Activated naive CD8-positive, alpha-beta T cell (primary cell): ENCODE measurements around the gene LASP1NB.
"Not testable (repeated sequence)": the region's sequence is repeated elsewhere in the genome, so short reads cannot be mapped to it uniquely, and the experiment has no call there.

Experiments
- H3K27ac Mint-ChIP-seq: one replicate; pipeline ENCODE4 v1.8.0; 2021; ENCODE audit warnings: mixed read lengths
- H3K27me3 Mint-ChIP-seq: one replicate; pipeline ENCODE4 v1.8.0; 2021; ENCODE audit warnings: mixed read lengths
- H3K36me3 Mint-ChIP-seq: one replicate; pipeline ENCODE4 v1.8.0; 2021; ENCODE audit warnings: mixed read lengths
- H3K4me1 Mint-ChIP-seq: one replicate; pipeline ENCODE4 v1.8.0; 2021; ENCODE audit warnings: low read depth, mixed read lengths
- H3K4me3 Mint-ChIP-seq: one replicate; pipeline ENCODE4 v1.8.0; 2021; ENCODE audit warnings: mild to moderate bottlenecking, mixed read lengths
- H3K9me3 Mint-ChIP-seq: one replicate; pipeline ENCODE4 v1.8.0; 2021; ENCODE audit warnings: low read depth, mixed read lengths

The LASP1NB gene

DNA sequence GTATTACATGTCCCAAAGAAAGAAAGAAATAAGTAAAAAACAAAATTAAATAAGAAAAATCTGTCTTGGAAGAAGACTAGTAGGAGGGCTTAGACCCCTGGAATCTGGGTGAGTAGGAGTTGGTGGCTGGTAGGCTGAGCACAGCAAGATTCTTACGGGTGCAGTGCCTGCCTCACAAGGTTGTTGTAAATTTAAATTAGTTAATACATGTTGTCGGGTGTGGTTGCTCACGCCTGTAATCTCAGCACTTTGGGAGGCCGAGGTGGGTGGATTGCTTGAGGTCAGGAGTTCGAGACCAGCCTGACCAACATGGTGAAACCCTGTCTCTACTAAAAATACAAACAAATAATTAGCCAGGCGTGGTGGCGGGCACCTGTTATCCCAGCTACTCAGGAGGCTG is 28.4 kb downstream of the LASP1NB start:
- H3K4me3 Mint-ChIP-seq, H3K9me3 Mint-ChIP-seq, H3K27me3 Mint-ChIP-seq, H3K27ac Mint-ChIP-seq, H3K36me3 Mint-ChIP-seq: not testable (repeated sequence)
- peaks cover 12% of the 10 kb centered on the region for H3K4me1 Mint-ChIP-seq

DNA sequence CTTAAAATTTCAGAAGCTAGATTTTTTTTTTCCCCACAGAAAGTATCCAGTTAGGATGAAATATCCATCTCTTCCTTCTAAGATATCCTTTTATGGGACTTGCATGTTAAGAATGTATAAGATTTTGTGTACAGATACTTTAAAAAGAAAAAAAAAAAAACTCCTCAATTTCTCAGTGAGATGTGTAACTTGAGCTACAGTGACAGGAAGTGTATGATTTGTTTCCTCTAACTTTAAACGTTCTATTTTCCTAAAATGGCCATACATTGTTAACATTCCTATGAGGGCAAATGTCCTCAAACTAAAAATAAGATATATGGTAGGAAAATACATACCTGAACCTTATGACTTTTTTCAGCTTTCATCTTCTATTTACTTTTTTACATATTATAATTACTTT is 32.9 kb downstream of the LASP1NB start:
- H3K9me3 Mint-ChIP-seq = no peaks in the 10 kb centered on the region
- no peaks in the 10 kb centered on the region for H3K27me3 Mint-ChIP-seq
- H3K4me3 Mint-ChIP-seq = no peak overlapping the region
- H3K27ac Mint-ChIP-seq = peak overlapping the region; percentile 41
- H3K36me3 Mint-ChIP-seq = no peaks in the 10 kb centered on the region
- peaks cover 32% of the 10 kb centered on the region for H3K4me1 Mint-ChIP-seq

GRCh38 chr17:38958756-38959155 is 33.3 kb downstream of the LASP1NB start:
- Mint-ChIP-seq H3K27ac (no peak overlapping the region), H3K27me3 (no peaks in the 10 kb centered on the region), H3K4me3 (no peak overlapping the region), H3K36me3 (no peaks in the 10 kb centered on the region), H3K4me1 (peaks cover 32% of the 10 kb centered on the region), H3K9me3 (no peaks in the 10 kb centered on the region)

DNA sequence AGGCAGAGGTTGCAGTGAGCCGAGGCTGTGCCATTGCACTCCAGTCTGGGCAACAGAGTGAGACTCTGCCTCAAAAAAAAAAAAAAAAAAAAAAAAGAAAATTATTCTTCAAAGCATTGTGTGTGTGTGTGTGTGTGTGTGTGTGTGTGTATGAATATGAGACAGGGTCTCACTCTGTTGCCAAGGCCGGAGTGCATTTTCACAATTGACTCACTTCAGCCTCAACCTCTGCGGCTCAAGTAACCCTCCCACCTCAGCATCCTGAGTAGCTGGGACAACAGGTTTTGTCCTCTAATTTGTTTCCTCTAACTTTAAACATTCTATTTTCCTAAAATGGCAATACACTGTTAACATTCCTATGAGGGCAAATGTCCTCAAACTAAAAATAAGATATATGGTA is 34.1 kb downstream of the LASP1NB start:
- peak overlapping the region; percentile 58 for H3K27ac Mint-ChIP-seq
- H3K4me3 Mint-ChIP-seq = no peak overlapping the region
- peaks cover 32% of the 10 kb centered on the region for H3K4me1 Mint-ChIP-seq
- H3K9me3 Mint-ChIP-seq = no peaks in the 10 kb centered on the region
- H3K36me3 Mint-ChIP-seq = no peaks in the 10 kb centered on the region
- no peaks in the 10 kb centered on the region for H3K27me3 Mint-ChIP-seq

GRCh38 chr17:38960402-38960801 is 35.0 kb downstream of the LASP1NB start:
- Mint-ChIP-seq H3K9me3 (no peaks in the 10 kb centered on the region), H3K27ac (no peak overlapping the region), H3K4me3 (no peak overlapping the region), H3K36me3 (no peaks in the 10 kb centered on the region), H3K27me3 (no peaks in the 10 kb centered on the region), H3K4me1 (peaks cover 32% of the 10 kb centered on the region)

DNA sequence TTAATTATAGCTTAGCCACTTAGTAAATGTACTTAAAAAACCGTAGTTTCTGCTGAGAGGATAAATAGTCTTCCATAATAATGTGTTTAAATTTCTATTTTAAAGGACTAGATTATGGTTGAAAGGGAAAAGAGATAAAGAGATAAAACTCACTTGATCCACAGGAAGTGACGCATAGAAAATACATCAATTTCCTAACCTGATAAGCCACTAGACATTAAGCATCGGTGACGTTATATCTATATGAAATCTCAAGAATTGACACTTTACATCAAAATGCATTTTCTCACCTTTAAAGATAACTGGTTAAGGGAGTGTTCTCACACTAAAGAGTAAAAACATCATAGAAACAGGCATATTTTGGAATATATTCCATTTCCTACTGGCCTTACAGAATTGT is 36.0 kb downstream of the LASP1NB start:
- Mint-ChIP-seq H3K36me3 (no peaks in the 10 kb centered on the region), H3K27ac (peak overlapping the region; percentile 59), H3K4me3 (peak overlapping the region; percentile 15), H3K9me3 (no peaks in the 10 kb centered on the region), H3K4me1 (peaks cover 32% of the 10 kb centered on the region), H3K27me3 (no peaks in the 10 kb centered on the region)

- no peaks in the 10 kb centered on the region for H3K36me3 Mint-ChIP-seq
- peaks cover 16% of the 10 kb centered on the region for H3K4me1 Mint-ChIP-seq
- H3K9me3 Mint-ChIP-seq = no peaks in the 10 kb centered on the region
- H3K27ac Mint-ChIP-seq = peak within 1 kb of the TSS; percentile 89
- no peaks in the 10 kb centered on the region for H3K27me3 Mint-ChIP-seq
- peak within 1 kb of the TSS; percentile 81 for H3K4me3 Mint-ChIP-seq
Observed at GRCh38 chr17:38967290-38967738, 41.9 kb downstream of the LASP1NB start, which contains the start of gene FBXO47. TSS of gene FBXO47 (minus strand) at chr17:38967403. CDS start at chr17:38963025, 4,378 bp downstream.

DNA sequence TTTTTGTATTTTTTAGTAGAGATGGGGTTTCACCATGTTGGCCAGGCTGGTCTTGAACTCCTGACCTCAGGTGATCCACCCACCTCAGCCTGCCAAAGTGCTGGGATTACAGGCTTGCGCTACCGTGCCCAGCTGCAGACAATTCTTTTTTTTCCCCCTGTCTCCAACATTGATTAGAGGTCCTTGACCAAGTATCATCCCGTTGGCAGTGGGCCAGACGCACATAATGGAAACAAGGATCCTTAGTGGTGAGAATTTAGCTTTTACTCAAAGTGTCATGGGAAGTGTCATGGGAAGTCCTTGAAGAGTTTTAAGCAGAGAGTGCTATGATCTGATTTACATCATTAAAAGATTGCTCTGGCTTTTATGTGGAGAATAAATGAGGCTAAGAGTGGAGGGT is 43.9 kb downstream of the LASP1NB start:
- H3K9me3 Mint-ChIP-seq = no peaks in the 10 kb centered on the region
- H3K27ac Mint-ChIP-seq = no peak overlapping the region
- H3K4me3 Mint-ChIP-seq = no peak overlapping the region
- H3K27me3 Mint-ChIP-seq = no peaks in the 10 kb centered on the region
- no peaks in the 10 kb centered on the region for H3K36me3 Mint-ChIP-seq
- H3K4me1 Mint-ChIP-seq = peaks cover 16% of the 10 kb centered on the region

DNA sequence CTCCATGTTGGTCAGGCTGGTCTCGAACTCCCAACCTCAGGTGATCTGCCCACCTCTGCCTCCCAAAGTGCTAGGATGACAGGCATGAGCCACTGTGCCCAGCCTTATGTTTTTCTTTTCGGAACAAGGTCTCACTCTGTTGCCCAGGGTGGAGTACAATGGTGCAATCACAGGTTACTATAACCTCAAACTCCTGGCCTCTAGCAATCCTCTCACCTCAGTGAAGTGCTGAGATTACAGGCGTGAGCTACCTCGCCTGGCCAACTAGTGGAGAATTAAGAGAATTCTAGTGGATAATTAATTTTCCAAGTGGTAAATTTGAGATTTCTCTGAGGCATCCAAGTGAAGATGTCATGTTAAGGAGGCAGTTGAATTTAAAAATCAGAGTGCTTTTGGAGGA is 44.7 kb downstream of the LASP1NB start:
- no peaks in the 10 kb centered on the region for H3K36me3 Mint-ChIP-seq
- no peaks in the 10 kb centered on the region for H3K9me3 Mint-ChIP-seq
- H3K27ac Mint-ChIP-seq = no peak overlapping the region
- no peaks in the 10 kb centered on the region for H3K27me3 Mint-ChIP-seq
- H3K4me3 Mint-ChIP-seq = no peak overlapping the region
- peaks cover 16% of the 10 kb centered on the region for H3K4me1 Mint-ChIP-seq

DNA sequence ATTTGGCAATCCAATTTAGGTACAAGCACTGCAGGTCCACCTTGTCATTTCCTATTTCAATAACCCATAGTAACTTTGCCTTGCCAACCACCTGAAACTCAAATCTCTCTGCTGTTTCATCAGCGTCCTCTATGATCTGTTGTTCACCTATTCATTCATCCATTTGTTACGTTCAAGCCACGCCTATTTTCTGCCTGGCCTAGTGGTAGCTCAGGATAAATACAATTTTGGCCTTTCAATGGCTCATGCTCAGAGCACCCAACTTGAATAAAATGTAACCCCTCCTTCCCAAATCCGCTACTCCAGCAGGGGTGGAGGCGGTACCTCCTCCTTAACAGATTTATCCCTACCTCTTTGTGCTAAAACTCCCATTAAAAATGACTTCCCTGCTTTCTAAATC is 45.4 kb downstream of the LASP1NB start:
- Mint-ChIP-seq H3K9me3 (no peaks in the 10 kb centered on the region), H3K4me3 (no peak overlapping the region), H3K27me3 (no peaks in the 10 kb centered on the region), H3K36me3 (no peaks in the 10 kb centered on the region), H3K4me1 (peaks cover 18% of the 10 kb centered on the region), H3K27ac (no peak overlapping the region)

DNA sequence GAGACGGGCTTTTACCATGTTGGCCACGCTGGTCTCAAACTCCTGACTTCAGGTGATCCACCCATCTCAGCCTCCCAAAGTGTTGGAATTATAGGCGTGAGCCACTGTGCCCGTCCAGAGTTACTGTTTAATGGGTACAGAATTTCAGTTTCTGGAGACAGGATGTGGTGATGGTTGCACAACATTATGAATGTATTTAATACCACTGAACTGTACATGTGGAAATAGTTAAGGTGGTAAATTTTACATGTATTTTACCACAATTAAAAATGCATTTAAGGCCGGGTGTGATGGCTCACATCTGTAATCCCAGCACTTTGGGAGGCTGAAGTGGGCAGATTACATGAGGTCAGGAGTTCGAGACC is 50.8 kb downstream of the LASP1NB start:
- H3K27me3 Mint-ChIP-seq, H3K4me1 Mint-ChIP-seq, H3K9me3 Mint-ChIP-seq, H3K4me3 Mint-ChIP-seq, H3K27ac Mint-ChIP-seq, H3K36me3 Mint-ChIP-seq: not testable (repeated sequence)

DNA sequence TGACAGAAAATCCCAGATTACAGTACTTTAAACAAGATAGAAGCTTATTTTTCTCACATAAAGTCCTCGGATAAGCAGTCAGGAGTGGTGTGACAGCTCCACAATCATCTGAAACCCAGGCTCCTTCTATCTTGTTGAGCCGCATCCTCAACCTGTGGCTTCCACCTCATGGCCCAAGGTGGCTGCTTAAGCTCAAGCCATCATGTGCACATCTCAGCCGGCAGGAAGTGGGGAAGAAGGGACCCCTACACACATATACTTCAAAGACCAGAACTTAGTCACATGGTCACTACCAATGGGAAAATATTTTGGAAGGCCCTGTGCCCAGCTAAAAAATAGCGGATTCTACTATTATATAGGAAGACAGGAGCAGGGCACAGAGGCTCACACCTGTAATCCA is 52.8 kb downstream of the LASP1NB start:
- H3K4me1 Mint-ChIP-seq = peaks cover 8% of the 10 kb centered on the region
- H3K27ac Mint-ChIP-seq = no peak overlapping the region
- no peaks in the 10 kb centered on the region for H3K27me3 Mint-ChIP-seq
- no peaks in the 10 kb centered on the region for H3K9me3 Mint-ChIP-seq
- no peak overlapping the region for H3K4me3 Mint-ChIP-seq
- H3K36me3 Mint-ChIP-seq = no peaks in the 10 kb centered on the region
